Fibroblast of the aortic adventitia (primary cell): ENCODE data around the gene NXPE1. TPM values are rescaled to one million over a fixed set of nuclear protein-coding genes. Genes with fewer than 3 reads are reported as not detected.
A peak's percentile ranks its signal among the peaks of the same experiment; 100 is the strongest.

Experiments used
- DNase-seq: peaks from one replicate; pipeline ENCODE4 v3.0.0-alpha.2; 2010; ENCODE audit warnings: low read depth
- H3K4me3 ChIP-seq: 2 replicates; pipeline ENCODE4 v1.5.1; 2011; ENCODE audit warnings: low read depth, mild to moderate bottlenecking, control low read depth, low read length, moderate library complexity
- CTCF ChIP-seq: IDR thresholded peaks from 2 replicates; pipeline ENCODE4 v1.5.1; 2011; ENCODE audit warnings: mild to moderate bottlenecking, low read length, control low read depth, inconsistent platforms; ENCODE audit not compliant: insufficient read depth
- total RNA-seq: library from RNA; depleted of rRNA; stranded (reverse); fragments of >200 nt; gene quantifications from 2 replicates; pipeline ENCODE4 v1.2.3, GENCODE V29; 2012; ENCODE audit warnings: low replicate concordance

The NXPE1 gene
- total RNA-seq, 1 donor = not detected

- DNase-seq = no peak
- no peak for TF ChIP-seq CTCF
- H3K4me3 ChIP-seq = no peak overlapping the region
These were observed 48.1 kb downstream of the NXPE1 start for GRCh38 chr11:114511538-114511937.

- no peak for DNase-seq
- H3K4me3 ChIP-seq = no peak overlapping the region
- no peak for TF ChIP-seq CTCF
These were observed 48.6 kb downstream of the NXPE1 start for GRCh38 chr11:114511079-114511478.

GRCh38 chr11:114501901-114502300 is 57.8 kb downstream of the NXPE1 start:
- TF ChIP-seq CTCF = no peak
- no peak for DNase-seq

GRCh38 chr11:114499756-114500155 is 59.9 kb downstream of the NXPE1 start:
- TF ChIP-seq CTCF = no peak
- peak; percentile 56 for DNase-seq
- no peak overlapping the region for H3K4me3 ChIP-seq

More at GRCh38 chr11:114501901-114502300, 57.8 kb downstream of the NXPE1 start:
- H3K4me3 ChIP-seq = no peak overlapping the region

GRCh38 chr11:114496915-114497314 is 62.8 kb downstream of the NXPE1 start:
- H3K4me3 ChIP-seq = no peak overlapping the region
- no peak for DNase-seq
- TF ChIP-seq CTCF = no peak

GRCh38 chr11:114483929-114484328 is 75.8 kb downstream of the NXPE1 start:
- no peak overlapping the region for H3K4me3 ChIP-seq
- TF ChIP-seq CTCF = no peak
- no peak for DNase-seq

- DNase-seq = peak; percentile 12
- H3K4me3 ChIP-seq = no peak overlapping the region
- no peak for TF ChIP-seq CTCF
These were observed 77.6 kb downstream of the NXPE1 start for GRCh38 chr11:114482114-114482513.
